Activated CD4-positive, alpha-beta T cell treated with anti-CD3 and anti-CD28 coated beads, Interleukin-2, amount 50 U/mL, for 1 hour (primary cell): ENCODE measurements around the gene C3.
"Not testable (repeated sequence)": the region's sequence is repeated elsewhere in the genome, so short reads cannot be mapped to it uniquely, and the experiment has no call there.

Experiments
- DNase-seq: peaks from one replicate; pipeline ENCODE4 v3.0.0-alpha.2; 2020

C3 gene

DNA sequence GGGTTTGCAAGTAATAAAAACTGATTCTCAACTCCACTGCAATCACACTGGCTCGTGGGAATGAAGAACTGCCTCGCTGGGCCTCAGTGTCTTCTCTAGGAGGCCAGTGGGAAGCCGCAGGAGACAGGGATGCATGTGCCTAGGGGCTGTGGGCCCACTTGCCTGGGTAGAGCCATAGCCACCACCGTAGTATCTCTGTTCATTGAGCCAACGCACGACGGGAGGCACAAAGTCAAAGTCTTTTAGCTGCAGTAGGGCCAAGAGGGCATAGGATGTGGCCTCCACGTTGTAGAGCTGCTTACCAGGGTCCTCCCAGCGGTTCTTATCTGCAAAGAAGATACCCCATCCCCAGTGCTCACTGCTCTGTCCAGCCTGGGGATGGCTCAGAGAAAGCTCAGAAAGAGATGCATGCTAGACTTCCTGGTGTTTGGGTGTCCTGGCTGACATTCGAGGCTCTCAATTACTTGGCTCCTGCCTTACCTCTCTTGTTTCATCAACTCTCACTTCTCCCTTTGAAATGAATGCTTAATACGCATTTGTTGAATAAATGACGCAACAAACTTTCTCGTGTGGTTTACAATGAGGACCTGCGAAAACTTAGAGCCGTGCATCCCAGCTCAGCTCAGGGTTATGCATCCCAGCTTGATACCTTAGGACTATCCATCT is 34.4 kb downstream of the C3 start:
- no peak for DNase-seq

DNA sequence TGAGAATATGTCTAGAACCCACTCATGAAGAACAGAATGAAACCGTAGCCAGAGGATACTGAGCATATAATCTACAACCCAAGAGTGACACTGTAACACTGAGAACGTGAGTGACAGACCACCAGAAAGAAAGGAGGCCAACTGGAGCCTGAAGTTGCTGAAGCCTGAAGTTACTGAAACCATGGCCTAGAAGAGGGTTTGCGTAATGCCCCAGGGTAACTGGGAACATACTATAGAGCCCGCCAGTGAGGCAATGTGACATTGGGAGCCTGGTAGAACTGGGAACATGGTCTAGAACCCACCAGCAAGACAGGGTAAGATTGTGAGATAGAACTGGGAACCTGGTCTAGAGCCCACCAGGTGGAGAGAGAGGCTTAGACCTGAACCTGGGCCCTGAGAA is 35.0 kb downstream of the C3 start:
- DNase-seq = no peak

DNA sequence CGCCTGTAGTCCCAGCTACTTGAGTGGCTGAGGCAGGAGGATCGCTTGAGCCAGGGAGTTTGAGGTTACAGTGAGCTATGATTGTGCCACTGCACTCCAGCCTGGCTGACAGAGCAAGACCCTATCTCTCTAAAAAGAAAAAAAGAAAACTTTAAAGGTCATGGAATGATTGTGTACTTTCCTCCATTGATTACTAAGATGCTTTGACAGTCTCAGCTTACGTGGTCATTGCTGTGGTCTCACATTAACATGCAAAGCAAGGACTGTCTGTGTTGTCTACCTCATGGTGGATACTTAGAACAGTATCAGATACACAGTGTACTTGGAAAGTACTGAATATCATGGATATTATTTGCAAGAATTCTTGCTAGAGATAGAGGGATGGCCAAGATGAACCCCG is 36.5 kb downstream of the C3 start:
- no peak for DNase-seq

DNA sequence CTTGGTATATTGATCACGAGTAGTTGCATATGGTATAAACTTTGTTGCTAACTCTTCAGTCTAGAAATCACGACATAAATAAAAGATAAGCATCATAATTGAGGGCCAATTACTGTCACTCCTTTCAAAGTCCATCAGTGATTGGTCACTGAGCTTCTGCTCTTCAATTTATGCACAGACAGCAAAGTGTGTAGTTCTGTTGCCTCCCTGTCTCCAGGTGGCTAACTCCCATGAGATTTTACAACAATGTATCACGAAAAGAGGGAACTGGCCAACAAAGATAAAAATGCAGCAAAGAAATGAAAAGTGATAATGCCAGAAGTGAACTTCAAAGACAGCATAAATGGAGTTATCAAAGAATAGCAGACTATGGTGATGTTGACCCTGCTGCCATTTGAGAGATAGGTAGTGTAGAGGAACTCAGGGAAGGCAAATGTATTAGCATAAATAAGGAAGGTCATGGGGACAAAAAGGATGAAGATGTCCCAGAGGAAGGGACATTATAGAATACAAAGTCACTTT is 37.8 kb downstream of the C3 start:
- DNase-seq = no peak

DNA sequence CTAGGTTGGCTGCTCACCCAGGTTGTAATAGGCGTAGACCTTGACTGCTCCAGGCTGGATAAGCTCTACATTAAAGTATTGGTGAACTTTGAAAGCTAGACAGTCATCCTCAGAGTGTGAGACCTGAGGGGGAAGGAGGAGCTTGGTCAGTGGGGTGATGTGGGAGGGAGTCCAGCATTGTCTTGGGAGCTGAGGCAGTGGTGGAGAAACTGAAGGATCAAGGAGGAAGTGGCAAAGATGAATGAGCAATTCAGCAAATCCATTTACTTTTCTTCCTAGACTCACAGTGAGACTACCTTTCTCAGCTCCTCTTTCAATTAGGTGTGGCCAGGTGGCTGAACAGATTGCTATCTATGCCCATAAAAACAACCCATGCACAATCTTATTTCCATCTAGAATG is 40.3 kb downstream of the C3 start:
- no peak for DNase-seq

DNA sequence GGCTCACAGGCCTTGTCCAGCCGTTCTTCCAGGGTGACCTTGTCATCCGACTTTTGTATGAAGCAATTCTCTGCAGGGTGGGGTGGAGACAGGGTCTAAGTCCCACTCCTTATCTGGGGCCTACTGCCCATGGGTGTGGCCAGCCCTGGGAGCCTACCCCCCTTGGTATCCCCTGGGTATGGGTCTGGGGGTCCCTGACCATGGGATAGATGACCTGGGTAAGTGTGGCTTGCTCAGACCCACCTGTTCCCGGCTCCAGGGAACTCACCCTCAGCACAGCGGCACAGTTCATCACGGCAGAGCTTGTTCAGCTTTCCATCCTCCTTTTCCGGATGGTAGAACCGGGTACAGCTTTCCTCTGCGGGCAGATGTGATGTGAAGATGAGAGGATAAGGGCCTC is 41.3 kb downstream of the C3 start:
- DNase-seq = no peak

DNA sequence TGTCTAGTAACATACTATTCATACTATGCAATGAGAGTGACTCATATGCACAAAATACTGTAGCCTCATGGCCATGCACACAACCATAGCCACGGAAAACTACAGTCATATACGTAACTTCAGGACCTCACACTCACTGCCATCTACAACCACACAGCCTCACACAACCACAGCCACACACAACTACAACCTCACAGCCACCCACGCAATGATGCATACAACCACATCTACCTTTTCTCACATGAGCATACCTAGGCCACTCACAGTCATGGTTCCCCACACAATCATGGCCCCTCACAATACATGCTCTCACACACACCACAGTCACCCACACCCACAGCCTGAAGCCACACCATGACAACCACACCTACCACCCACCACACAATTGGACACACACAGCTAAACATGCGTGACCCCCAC is 41.8 kb downstream of the C3 start:
- DNase-seq = no peak

DNA sequence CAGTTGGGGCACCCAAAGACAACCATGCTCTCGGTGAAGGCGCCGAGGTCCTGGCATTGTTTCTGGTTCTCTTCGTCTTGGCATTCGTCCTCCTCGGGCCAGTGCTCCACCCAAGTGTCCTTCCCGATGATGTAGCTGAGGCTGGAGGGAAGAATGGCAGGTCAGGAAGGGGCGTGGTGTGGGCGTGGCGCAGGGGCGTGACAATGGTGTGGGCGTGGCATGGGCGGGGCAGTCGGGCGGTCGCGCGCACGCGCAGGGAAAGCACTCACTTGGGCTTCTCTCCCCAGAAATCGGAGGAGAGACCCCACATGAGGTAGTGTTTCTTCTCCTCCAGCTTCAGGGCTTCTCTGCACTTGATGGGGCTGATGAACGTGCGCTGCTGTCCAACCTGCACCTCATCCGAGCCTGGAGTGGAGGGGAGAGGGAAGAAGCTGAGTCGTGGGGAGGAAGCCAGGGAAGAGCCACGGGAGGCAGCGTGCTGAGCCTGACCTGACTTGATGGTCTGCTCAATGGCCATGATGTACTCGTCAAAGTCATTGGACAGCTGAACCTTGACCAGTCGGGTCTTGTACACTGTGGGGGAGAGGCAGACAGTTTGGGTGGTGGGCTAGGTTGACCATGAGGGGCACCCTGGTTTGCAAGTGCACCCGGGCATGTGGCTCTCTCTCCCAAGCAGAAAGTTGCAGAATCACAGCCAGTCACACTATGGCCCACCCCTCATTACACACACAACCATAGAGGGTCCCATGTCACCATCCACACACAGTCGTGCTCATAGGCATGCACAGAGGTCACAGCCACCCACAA is 42.4 kb downstream of the C3 start:
- no peak for DNase-seq

DNA sequence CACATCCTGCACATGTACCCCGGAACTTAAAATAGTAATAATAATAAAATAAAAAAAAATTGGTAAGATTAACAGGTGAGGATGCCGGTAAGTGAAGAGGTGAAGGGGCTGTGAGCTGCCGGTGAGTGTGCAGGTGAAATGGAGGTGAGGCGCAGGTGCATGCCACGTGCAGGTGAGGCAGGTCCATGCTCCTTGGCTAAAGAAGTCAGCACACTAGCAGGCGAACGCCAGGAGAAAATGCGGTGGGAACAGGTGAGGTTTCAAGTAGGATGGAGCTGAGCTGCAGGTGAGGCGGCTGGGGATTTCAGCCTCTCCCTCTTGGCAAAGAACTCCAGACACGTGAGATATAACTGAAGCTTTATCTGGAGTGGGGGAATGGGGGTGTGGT is 43.0 kb downstream of the C3 start:
- DNase-seq = no peak

DNA sequence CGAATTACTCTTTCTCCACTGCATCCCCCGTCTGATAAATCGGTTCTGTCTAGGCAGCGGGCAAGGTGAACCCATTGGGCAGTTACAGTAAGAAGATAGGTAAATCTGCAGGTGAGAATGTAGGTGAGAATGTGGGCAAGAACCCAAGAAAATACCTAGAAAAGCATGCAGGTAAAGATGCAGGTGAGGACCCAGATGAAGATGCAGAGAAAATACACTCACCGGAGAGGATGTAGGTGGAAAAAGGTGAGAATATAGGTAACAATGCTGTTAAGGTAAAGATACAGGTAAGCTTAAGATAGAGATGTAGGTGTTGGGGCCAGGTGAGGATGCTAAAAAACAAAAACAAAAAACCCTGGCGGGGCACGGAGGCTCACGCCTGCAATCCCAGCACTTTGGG is 44.2 kb downstream of the C3 start:
- no peak for DNase-seq

DNA sequence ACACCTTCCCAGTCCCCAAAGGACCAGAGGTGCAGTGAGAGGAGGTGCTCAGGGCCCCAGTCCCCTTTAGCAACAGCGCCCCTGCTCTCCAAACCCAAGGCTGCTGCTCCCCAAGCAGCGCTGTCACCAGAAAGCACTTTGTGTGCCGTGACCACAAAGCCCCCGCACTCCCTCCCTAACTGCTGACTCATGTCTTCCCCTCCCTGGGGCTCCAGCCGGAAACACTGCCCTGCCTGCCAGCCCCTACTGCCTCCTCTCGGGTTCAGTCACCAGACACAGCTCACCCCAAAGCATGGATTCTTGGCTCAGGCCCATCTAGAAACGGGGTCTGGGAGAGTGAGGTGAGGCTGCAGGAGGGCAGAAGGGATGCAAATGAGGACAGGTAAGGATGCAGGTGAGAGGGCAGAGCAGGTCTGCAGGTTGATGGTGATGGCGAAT is 45.6 kb downstream of the C3 start:
- DNase-seq = peak; percentile 77

DNA sequence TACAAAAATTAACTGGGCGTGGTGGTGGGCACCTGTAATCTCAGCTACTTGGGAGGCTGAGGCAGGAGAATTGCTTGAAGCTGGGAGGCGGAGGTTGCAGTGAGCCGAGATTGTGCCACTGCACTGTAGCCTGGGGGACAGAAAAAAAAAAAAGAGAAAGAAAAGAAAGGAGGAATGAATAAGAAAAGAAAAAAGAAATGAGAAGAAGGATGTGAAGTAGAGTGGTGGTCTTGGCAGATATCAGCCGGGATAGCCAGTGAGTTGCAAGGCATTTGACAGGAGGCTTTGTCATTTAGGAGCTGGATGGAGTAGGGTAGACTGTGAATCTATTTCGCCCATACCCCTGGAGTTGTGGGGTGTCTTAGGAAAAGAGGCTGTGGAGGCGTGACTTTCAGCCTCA is 46.0 kb downstream of the C3 start:
- not testable (repeated sequence) for DNase-seq

DNA sequence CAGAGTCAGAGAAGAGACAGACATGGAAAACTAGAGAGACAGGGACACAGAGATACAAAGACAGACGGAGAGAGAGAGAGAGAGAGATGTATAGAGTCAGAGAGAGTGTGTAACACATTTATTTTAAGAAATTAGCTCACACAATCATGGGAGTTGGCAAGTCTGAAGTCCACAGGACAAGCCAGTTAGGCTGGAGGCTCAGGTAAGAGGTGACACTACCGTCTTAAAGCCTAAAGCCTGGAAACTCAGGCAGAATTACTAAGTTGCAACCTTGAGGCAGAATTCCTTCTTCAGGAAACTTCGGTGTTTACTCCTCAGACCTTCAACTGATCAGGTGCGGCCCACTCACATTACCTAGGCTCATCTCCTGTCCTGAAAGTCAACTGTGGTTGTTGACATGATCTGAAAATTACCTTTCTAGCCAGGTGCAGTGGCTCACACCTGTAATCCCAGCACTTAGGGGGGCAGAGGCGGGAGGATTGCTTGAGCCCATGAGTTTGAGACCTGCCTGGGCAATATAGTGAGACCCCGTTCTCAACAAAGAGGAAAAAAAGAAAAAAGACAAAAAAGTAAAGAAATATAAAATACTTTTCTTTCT is 47.7 kb downstream of the C3 start:
- no peak for DNase-seq

DNA sequence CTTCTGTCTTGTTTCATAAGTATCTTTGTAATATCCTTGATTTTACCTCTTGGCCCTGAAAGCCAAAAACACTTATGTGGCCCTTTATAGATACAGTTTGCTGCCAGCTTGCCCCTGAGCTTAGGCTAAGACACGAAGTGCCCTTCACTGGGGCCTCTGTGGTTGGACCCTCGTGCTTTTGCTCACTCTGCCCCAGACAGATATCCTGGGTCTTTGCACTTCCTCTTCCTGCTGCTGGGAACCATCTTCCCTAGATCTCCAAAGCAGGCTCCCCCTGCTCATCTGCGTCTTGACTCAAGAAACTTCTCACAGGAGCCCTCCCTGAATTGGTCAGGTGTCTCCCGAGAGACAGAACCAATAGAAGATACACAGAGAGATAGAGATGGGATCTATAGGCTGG is 48.5 kb downstream of the C3 start:
- DNase-seq = no peak

DNA sequence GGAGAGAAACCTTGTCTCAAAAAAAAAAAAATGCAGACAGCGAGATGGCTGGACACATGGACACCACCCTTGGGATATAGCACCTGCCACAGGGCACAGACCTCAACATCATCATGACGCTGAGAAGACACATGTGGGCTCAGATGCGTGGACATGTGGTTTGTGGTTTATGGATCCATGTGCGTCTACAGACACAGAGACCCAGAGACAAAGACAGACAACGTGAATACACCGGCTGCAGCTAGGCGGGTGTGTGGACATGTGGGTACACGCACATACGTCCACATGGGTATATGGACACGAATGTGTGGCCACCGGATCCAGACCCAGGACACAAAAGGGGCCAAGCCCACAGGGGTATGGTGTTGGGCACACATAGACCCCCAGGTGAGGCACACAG is 51.8 kb downstream of the C3 start:
- DNase-seq = peak; percentile 20

DNA sequence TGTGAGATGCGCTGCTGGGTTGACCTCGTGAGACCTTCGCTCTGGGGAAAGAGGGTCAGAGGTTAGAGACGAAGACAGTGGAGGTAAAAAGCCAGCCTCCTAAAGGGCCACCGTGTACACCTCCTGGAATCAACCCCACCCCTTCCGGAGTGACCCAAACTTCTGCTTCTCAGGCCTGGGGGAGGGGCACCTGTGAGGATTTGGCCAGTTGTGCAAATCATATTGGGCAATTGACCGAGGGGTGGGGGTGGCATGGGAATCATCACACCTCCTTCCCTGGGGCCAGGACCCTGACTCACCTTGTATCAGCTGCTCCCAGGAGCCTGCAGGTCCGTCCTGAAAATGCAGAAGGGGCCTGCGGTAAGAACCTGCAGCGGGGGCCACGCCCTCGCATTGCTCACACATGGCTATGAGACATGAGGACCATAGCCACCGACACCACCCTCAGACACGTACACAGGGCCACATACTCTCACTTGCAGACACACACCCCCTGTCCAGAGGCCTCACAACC is 53.3 kb downstream of the C3 start:
- peak; percentile 23 for DNase-seq

DNA sequence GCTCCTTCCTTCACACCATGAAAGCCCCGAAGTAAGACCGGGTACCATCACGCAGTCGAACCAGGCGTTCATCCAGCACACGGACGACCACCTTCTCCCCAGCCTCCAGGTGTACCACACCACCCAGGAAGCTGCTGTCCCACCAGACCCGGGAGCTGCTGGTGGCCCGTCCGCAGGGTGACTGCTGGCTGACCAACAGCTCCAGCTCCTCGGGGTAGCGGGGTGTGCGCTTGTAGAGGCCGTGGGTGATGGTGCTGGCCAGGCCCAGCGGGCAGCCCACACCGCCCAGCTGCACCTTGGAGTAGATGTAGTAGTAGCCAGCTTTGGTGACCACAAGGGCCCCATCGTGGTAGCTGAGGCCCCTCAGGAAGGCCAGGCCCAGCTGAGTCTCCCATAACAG is 55.5 kb downstream of the C3 start:
- DNase-seq = no peak

DNA sequence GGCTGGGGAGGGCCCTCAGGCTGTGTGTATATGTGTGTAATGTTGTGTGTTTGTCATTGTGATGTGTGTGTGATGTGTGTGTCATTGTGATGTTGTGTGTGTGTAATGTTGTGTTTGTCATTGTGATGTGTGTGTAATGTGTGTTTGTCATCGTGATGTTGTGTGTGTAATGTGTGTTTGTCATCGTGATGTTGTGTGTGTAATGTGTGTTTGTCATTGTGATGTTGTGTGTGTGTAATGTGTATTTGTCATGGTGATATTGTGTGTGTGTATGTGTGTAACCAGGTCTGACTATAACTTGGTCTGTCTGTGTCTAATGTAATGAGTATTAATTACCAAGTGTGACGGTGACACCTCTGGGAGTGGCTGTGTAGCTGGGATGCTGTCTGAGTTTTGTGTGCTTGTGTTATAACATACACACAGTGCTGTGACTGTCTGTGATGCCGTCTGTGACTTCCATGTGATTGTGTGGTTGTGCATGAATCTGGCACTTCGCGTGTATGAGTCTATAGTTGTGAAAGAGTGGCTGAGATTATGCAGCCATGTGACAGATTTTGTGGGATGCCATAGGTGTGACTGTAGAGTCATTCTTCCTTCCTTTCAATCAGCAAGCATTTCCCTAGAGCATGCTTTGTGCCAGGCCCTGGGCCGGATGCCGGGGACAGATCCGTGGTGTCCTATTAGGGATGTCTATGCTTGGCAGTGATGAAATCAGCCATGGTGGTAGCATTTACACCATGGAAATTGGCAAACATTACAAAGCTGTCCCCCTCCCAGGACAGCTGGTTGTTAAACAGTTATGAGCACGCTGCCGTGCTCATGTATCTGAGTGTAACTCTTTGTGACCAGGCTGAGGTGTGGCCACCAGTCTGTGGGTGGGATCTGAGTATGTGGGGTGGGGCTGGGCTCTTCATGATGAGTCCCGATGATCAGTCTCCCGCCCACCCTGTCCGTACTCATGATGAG is 56.9 kb downstream of the C3 start:
- no peak for DNase-seq

DNA sequence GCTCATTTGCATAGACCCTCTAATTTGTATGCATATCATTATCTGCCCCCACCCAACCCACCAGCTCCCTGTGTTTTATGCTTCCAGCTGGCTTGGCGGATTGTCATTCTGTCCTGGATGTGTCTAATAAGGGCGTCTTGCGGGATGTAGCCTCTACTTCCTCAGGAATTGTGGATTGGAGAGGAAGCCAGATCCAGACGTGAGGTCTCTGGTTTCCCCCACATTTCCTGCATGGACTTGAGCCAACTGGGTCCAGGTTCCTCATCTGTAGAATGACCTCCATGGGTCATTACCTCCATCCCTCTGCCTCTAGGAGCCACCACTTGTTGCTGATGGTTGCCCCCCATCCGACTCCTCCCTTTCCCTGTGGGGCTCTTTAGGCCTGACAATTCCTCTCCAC is 57.7 kb downstream of the C3 start:
- DNase-seq = no peak

DNA sequence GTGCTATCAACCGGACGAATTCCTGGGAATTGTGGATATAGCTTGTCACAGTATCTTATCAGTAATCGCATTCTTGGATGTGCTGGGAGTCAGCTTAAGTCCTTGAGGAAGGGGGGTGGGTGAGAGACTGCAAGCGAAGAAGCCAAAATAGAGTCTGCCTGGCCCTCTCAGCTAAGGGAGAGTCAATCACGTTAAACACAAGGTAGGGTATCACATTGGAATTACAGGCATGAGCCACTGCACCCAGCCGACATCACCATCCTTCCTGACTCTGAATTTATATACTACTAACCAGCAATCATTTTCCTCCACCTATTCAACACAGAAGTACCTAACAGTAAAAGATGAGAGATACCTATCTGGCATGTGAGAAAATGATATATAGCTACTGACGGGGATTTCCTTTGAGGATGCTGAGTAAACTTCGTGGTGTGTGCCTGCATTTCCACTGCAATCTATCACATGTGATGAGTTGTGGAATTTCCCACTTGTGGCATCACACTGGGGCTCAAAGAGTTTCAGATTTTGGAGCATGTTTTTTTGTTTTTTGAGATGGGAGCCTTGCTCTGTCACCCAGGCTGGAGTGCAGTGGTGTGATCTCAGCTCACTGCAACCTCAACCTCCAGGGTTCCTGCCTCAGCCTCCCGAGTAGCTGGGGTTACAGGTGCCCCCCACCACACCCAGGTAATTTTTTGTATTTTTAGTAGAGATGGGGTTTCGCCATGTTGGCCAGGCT is 58.8 kb downstream of the C3 start:
- peak; percentile 28 for DNase-seq

DNA sequence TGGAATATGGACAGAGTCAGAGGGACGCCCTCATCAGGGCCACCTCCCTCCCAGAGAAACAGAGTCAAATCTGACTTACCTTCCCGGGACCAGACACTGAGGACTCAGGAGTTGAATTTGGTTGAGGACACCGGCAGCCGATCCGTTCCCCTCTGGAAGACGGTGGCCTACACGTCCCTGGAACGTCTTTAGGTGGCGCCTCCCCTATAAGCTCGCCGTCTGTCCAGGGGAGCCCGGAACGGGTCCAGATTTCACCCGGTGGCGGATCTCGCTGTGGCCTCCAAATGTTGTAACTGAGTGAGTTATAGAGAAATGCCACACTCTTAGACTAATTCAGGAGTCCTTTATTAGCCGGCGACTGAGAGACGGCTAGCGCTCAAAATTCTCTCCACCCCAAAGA is 59.5 kb downstream of the C3 start:
- no peak for DNase-seq

DNA sequence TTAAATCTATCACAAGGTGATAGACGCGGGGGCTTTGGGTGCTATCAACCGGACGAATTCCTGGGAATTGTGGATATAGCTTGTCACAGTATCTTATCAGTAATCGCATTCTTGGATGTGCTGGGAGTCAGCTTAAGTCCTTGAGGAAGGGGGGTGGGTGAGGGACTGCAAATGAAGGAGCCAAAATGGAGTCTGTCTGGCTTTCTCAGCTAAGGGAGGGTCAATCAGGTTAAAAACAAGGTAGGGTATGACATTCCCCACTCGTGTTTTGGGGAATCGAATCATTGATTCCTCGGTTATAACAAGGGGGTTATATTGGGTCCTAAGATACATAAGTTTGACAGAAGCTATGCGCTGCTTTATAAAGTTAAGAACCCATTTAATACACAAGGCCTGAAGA is 64.1 kb downstream of the C3 start:
- DNase-seq = not testable (repeated sequence)
